Activated T-cell treated with anti-CD3 and anti-CD28 coated beads, Interleukin-2, amount 50 U/mL, for 48 hours (primary cell): Measurements from ENCODE around the gene ANP32A.

Experiments used
- DNase-seq, 2 experiments: peaks; one replicate each; pipeline ENCODE4 v3.0.0-alpha.2; 2020

The ANP32A gene

DNA sequence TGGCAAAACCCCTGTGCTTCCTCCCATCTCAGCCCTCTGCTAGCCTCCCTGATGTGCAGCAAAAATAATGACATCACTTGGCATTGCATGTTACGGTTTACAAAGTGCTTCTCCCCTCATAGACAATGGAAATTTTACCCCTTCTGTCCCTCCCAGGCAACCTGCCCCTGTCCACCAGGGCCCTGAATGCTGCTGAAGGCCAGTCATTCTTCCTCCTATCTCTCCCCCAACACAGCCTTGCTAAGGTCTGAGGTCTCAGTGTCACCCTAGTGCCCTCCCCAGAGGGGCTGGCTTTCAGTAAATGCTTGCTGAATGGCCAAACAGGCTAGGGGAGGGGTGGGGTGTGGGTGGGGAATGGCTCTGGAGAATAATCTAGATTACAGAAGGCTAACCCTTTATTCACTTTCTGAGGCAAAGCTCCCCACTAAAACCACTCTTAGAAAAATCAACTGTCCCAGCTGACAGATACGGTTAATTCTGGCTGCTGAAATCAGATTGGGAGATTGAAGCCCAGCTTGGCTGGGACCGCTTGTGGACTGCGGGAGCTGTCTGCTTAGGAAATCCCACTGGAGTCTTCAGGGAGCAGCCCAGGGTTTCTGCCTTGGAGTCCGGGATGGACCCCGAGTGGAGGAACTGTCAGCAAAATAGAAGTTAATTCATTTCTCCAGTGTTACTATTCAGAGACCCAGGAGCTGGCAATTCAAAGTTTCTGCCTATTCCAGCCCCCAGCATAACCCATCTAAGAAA is 22.9 kb downstream of the ANP32A start:
- DNase-seq = no peak

DNA sequence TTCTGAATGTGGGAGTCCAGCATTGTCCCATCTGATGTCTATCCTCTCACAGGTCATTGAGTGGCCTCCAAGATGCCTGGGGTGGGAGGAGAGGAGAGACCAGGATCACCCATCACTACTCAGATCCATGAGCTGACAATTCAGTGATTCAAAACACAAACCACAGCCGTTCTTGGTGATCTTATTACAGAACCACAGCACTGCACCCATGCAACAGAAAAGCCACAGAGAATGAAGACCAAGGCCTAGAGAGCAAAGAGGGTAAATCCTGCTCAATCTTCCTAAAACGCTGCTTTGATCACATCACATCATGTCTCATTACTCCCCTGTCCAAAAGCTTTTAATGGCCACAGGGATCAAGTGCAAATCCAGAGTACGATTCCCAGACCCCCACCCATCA is 23.5 kb downstream of the ANP32A start:
- DNase-seq = peak in 1 of 2 experiments; percentile 45

DNA sequence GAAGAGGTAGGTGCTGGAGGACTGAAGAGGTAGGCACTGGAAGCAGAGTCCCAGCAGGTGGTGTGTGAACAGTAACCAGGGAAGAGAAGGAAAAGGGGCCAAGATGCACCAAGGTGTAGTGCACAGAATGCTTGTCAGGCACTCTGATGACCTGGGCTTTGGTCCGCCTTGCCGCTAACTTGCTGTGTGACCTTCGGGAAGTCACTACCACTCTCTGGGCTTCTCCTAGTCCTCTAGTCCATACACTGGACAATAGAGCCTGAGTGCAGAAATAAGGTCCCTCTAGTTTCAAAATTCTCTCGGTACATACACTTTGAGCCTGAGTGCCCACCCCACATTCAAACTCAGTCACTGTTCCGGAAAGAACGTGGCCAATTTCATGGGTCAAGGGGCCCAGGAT is 24.1 kb downstream of the ANP32A start:
- no peak for DNase-seq

- DNase-seq = peak; percentile 70 to 74
Observed at GRCh38 chr15:68795298-68795848, 25.3 kb downstream of the ANP32A start.

DNA sequence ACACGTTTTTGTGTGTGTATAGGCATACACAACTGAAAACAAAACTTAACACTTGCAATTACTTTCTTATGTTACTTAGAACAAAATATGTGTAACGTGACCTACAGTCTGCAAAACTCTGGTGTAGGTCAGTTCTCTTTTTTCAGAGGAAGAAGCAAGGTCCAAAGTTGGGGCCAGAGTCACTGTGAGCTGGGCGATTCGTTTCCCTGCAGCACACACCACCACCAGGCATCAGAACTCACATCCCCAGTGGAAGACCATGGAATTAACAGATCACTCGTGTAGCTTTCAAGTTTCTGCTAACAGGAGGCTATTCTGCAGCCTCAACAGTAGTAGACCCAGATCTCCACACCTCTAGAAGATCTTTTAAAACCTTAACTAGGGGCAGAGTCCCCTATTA is 25.8 kb downstream of the ANP32A start:
- DNase-seq = no peak

- DNase-seq = no peak
Observed at GRCh38 chr15:68794307-68794706, 26.4 kb downstream of the ANP32A start.

DNA sequence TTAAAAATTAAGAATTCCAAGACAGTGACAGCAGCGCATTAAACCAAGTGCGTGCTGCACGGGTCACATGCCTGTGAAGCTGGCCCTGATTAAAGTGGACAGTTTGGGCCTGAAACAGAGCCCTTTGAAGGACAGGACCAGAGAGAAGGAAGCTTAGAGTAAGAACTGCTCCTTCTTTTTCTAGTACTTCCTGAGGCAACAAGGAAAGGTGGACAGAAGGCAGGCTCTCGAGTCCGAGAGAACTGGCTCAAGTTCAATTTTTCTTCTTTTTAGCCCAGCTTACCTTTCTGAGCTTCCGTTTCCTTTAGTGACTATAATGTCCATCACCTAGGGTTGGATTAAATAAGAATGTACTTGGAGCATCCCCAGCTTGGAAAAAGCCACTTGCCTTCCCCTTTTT is 26.9 kb downstream of the ANP32A start:
- no peak for DNase-seq

DNA sequence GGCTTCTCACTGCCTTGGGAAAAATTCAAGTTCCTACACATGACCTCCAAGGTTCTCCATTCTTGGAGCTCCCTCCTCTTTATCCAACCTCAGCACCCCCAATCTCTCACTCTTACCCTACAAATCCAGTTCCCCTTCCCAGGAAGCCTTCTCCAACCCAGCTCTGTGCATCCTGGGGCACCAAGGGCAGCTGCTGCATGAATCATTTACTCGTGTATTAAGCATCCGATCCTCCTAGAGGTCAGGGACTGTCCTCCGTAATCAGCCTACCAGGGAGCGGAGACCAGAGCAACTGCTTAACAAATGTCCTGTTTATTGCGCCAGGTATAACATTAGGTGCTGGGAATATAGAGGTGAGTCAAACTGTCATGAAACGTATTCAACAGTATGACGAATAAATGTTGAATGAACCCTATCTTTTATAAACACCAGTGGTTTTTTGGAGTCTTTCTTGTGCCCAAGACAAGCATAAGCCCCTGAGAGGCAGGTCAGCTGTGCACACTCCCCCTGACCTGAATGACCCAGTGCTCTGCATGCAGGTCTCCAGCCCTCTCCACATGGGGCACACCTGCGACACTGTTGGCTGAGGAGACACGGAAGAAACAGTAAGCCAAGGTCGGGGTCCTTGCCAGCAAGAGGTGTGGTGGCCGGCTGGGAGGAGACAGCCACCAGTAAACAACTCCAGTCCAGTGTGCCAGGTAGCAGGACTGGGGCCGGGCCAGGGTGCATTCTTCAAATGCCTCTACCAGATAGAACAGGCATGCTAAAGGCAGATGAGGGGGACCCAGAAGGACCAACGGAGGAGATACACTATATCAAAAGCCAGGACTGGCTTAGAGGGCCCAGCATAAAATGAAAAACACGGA is 27.6 kb downstream of the ANP32A start:
- DNase-seq = no peak

DNA sequence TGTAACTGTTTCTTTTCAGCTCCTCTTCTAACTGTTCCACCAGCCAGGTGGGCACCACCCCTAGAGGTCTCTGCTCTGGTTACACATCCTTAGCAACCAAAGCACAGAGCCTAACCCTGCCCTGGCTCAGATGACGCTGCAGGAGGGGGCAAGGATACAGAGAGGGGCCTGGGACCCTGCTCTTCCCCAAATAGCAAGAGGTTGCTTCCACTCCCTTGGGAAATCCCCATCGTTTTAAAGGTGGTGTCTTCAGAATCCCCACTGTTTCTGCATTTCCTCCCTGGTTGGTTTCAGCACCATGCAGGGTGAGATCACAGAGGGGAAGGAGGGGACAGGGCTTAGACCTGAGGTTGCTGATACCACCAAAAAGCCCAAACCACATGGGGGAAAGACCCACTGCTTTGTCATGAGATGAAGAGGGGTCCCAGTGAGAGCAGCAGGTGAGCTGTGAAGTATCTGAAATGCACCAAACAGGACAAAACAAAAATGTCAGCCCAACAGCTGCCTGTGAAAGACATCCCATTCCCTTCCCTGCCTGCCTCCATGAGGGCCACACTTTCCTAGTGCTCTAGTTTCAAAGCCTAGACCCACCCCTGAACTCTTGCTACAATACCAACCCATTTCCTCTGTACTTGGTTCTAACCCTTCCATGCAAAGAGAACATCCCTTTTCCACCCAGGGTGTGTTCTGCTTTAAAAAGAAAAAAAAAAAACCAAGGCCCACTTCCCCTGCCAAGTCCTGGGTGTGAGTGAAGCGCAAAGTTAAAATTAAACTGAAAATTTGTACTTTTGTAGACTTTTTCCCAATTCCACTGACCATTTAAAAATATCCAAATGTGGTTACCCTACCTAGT is 29.0 kb downstream of the ANP32A start:
- DNase-seq = peak; percentile 56 to 65

DNA sequence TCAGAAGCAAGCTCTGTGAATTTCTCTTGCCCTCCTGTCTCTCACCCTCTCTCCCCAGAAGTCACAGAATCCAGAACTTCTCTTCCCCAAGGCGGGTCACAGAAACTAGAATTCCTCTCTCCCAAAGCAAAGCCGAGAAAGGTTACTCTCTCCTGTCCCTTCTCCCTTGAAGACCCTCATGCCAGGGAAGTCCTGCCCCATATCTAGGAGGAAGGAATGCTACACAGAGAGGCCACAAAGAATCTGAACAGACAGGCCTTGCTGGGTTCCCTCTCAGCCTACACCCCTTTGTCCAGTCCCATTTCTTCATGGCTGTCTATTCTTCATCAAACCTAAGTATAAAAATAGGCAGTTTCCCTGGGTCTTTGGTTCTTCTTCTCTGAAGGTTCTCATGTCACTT is 29.8 kb downstream of the ANP32A start:
- no peak for DNase-seq

DNA sequence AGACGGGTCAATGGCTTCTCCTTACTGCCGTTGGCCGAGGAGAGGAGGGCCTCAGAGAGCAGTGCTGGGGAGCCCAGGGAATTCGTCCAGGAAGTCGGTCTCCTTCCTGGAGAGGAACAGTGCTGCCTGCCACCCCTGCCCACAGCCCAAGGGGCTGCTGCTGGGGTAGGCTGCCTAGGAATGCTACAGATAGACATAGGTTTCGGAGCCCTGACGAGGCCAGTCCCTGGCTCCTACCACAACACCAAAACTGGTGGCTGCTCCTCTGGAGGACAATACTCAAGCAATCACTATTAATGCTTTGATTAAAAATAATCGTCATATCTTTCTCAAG is 30.5 kb downstream of the ANP32A start:
- DNase-seq = no peak

- no peak for DNase-seq
Observed at GRCh38 chr15:68789534-68790241, 31.0 kb downstream of the ANP32A start.

DNA sequence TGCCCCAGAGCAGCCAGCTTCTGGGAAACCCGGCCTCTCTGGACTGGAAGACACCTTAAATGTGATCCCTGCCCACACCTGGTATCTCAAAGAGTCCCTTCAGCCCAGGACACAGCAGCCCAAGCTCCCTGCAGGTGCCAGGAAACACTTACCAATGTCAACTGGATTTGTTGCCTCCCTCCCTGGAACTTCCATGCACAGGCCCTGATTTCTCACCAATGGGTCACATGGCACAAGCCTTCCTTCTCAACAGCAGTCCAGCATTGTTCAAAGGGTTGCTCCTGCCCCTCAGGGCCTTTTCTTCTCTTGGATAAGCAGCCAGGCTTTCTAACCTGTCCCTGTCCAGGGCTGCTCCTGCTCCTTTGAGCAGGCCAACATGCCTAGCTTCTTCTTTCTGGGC is 31.6 kb downstream of the ANP32A start:
- no peak for DNase-seq

- no peak for DNase-seq
Observed at GRCh38 chr15:68788264-68788624, 32.5 kb downstream of the ANP32A start.

DNA sequence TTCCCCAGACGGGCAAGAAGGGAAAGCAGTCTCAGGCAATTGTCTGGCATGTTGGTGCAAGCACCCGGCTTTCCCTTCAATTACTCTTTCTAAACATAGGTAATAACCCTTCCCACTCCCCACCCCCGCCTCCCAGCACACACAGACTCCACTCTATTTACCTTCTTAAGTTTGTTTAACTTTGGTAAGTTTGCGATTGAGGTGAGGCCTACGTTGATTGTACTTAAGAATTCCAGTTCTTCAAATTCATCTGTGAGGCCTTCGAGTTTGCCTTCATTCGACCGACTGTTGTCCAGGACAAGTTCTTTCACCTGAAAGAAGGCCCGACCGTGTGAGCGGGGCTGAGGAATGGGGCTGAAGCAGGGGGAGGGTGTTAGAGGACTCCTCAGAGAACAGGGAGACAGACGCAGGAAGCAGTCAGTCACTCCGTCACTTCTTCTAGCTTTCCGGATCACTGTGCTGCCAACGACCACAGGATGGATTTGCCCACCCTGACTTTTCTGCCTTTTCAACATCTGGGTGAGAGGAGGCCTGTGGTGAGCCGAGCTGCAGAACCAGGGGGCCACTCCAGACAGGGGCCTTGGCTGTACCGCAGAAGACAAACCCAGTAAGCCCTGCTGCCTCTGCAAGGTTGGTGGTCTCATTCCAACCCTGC is 33.0 kb downstream of the ANP32A start:
- DNase-seq = no peak

GRCh38 chr15:68786753-68787152 is 33.9 kb downstream of the ANP32A start:
- no peak for DNase-seq

DNA sequence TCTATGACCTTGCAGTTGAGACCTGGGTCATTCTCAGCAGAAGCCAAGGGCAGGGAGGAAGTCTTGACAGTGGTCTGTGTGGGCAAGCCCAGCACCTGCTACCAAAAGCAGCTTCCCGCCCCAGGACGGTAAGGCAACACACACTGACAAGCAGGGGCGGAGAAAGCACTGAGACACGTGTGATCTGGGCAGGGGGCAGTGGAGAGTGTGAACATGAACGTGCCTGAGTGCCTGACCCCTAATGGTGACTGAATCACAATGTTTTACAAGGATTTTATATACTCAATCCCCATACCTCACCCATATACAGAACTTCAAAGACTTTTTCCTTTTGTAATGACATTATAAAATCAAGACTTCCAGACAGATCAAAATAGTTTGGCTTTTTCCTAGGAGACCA is 35.2 kb downstream of the ANP32A start:
- no peak for DNase-seq

- DNase-seq = no peak
Observed at GRCh38 chr15:68784206-68784605, 36.5 kb downstream of the ANP32A start.

- peak; percentile 67 to 73 for DNase-seq
Observed at GRCh38 chr15:68783226-68784058, 37.3 kb downstream of the ANP32A start.

DNA sequence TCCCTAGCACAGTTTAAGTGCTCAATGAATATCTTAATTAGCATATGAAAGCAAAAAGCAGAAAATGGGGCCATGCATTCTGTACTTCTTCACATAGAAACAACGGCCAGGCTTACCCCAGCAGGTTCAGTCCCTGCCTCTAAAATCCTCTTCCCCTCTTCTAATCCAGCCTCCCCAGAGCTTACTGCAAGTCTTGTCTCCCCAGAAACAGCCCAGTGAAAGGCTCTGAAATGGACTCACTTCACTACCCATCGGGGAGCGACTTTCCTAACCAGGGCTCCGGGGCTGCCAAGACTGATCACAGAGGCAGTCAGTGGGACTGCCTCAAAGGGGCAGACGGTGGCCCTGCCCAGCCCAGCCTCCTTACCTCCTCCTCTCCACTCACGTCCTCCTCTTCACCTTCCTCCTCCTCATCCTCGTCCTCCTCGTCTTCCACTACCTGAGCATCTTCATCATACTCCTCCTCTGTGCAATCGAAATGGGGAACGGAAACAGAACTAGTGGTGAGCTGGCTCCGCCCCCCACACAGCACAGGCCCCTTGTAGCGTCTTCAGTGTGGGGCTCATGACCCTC is 38.0 kb downstream of the ANP32A start:
- DNase-seq = no peak
